Bronchial epithelial cell (primary cell): Measurements from ENCODE around the gene TMPRSS15. TPM values are rescaled to one million over a fixed set of nuclear protein-coding genes. Genes with fewer than 3 reads are reported as not detected.
"Not testable (repeated sequence)": the region's sequence is repeated elsewhere in the genome, so short reads cannot be mapped to it uniquely, and the experiment has no call there.

ENCODE experiments used
- DNase-seq: peaks from one replicate; pipeline ENCODE4 v3.0.0-alpha.2; 2010; ENCODE audit warnings: low read depth
- FAIRE-seq: peaks from 2 replicates; lab custom pipeline; 2011; peaks lifted over from hg19 to GRCh38; lab: Jason Lieb, UNC
- H3K27me3 ChIP-seq: 2 replicates; pipeline ENCODE4 v1.5.1; 2011; ENCODE audit warnings: low read length; ENCODE audit not compliant: control insufficient read depth, insufficient read depth
- H3K36me3 ChIP-seq: 2 replicates; pipeline ENCODE4 v1.5.1; 2011; ENCODE audit warnings: low read length; ENCODE audit not compliant: control insufficient read depth, insufficient read depth
- H3K4me3 ChIP-seq: 2 replicates; pipeline ENCODE4 v1.5.1; 2011; ENCODE audit warnings: mild to moderate bottlenecking, low read depth, low read length, control low read depth
- total RNA-seq: library from RNA; depleted of rRNA; stranded (reverse); fragments of >200 nt; gene quantifications from 2 replicates; pipeline ENCODE4 v1.2.1, GENCODE V29; 2014
- TF ChIP-seq, protein P1 (sequence below): IDR thresholded peaks from 2 replicates; pipeline ENCODE4 v1.5.1; 2011; ENCODE audit warnings: mild to moderate bottlenecking, moderate library complexity, low read length, control low read depth, inconsistent platforms; ENCODE audit not compliant: insufficient read depth, severe bottlenecking

Gene TMPRSS15
- total RNA-seq, 1 donor from 2014 or later, result not detected

DNA sequence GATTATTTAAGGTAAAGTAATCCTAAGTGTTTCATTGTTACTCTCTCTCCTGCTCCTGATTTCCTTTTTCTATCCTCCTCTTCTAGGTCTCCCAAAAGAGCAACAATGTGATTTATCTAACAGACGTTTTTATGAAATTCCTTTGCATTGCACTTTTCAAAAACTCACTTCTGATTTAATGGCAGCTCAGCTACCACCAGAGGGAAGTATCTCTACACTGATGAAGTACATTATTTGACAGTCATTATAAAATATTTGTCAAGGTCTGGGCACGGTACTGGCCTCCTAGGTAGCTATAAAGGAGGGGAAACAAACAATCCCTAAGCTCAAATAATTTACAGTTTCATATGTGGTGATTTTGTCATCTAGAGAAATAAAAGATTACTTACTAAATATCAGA, 15.6 kb downstream of the TMPRSS15 start:
- Histone ChIP-seq H3K36me3 (no peaks in the 10 kb centered on the region), H3K27me3 (no peaks in the 10 kb centered on the region), H3K4me3 (no peak overlapping the region)
- FAIRE-seq, result no peak
- no peak for DNase-seq
- TF ChIP-seq, protein P1, sequence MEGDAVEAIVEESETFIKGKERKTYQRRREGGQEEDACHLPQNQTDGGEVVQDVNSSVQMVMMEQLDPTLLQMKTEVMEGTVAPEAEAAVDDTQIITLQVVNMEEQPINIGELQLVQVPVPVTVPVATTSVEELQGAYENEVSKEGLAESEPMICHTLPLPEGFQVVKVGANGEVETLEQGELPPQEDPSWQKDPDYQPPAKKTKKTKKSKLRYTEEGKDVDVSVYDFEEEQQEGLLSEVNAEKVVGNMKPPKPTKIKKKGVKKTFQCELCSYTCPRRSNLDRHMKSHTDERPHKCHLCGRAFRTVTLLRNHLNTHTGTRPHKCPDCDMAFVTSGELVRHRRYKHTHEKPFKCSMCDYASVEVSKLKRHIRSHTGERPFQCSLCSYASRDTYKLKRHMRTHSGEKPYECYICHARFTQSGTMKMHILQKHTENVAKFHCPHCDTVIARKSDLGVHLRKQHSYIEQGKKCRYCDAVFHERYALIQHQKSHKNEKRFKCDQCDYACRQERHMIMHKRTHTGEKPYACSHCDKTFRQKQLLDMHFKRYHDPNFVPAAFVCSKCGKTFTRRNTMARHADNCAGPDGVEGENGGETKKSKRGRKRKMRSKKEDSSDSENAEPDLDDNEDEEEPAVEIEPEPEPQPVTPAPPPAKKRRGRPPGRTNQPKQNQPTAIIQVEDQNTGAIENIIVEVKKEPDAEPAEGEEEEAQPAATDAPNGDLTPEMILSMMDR, result no peak

DNA sequence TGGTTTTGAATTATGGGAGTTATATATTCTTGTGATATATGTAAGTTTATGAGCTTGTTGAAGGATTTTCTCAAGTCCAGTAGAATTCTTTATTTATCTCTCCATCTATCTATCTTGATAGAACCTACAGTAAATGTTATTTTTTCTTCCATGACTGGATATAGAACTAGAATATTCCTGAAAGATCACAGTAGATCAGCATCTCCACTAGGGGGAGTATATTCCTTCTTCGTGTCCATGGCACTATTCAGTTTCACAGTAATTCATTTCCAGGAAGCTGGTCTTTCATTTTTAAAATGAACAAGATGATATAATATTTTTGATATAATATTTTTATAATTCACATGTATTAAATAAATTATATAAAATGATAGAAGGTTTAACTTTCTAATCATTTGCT, 18.8 kb downstream of the TMPRSS15 start:
- TF ChIP-seq, protein P1, result no peak
- no peaks in the 10 kb centered on the region for H3K27me3 ChIP-seq
- H3K4me3 ChIP-seq, result no peak overlapping the region
- DNase-seq, result peak; percentile 3
- no peaks in the 10 kb centered on the region for H3K36me3 ChIP-seq
- no peak for FAIRE-seq

DNA sequence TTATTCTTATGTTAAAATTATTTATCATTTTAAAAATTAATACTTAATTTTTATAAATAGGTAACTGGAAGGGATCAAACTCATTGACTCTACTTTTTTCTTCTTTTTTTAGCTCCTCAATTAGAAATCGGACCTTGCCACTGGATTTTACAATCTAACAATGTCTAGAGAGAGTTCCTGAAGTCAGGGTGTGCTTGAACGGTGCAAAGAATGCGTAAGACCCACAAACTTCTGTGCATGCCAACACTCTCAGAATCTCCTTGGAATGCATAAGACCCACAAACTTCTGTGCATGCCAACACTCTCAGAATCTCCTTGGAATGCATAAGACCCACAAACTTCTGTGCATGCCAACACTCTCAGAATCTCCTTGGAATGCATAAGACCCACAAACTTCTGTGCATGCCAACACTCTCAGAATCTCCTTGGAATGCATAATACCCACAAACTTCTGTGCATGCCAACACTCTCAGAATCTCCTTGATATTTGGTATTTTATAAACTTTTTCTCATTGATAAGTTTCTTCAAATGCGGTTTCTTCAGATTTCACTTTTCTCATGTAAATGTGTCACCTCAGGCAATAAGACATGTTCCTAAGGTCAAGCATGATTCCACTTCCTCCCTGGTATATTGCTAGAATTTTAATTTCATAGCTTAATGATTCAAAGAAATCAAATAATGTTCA, 20.5 kb downstream of the TMPRSS15 start:
- not testable (repeated sequence) for DNase-seq, H3K36me3 ChIP-seq, H3K27me3 ChIP-seq, H3K4me3 ChIP-seq, FAIRE-seq

DNA sequence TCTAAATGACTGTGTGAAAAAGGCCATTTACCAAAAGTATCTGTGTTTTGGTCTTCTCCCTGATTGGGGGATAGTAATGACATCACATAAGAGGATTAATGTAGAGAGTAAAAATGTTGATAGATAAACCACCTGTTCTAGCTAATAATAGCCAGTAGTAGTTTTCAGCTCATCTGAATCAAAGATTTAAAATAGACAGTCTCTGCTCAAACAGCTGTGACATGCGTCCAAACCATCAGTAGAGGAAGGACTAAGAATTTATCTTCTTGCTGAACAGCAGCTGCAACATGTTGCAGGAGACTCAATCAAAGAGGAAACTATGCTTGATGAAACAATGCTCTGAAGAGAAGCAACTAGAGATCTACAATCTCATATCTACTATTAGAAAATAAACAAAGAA, 21.4 kb downstream of the TMPRSS15 start:
- DNase-seq (no peak), FAIRE-seq (no peak)
- Histone ChIP-seq H3K36me3 (no peaks in the 10 kb centered on the region), H3K27me3 (no peaks in the 10 kb centered on the region), H3K4me3 (no peak overlapping the region)
- TF ChIP-seq, protein P1, result no peak

DNA sequence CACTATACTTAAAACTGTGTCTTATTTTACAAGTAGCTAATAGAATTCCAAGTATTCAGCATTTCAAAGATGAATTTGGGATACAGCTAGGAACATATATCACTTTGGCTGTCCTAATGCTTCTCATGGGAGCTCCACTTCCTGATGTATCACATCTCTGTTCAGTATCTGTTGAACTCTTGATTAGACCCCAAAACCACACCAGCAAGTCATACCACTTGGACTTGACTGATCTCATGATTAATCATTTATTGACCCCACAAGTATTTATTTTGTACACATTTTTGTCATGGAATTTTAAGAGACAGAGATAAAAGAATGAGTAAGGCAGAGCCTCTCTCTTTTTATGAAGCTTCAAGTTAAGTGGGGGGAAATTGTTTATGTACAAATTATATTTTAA, 30.0 kb downstream of the TMPRSS15 start:
- Histone ChIP-seq H3K36me3 (no peaks in the 10 kb centered on the region), H3K27me3 (no peaks in the 10 kb centered on the region), H3K4me3 (no peak overlapping the region)
- no peak for DNase-seq
- TF ChIP-seq, protein P1, result no peak
- FAIRE-seq, result no peak

DNA sequence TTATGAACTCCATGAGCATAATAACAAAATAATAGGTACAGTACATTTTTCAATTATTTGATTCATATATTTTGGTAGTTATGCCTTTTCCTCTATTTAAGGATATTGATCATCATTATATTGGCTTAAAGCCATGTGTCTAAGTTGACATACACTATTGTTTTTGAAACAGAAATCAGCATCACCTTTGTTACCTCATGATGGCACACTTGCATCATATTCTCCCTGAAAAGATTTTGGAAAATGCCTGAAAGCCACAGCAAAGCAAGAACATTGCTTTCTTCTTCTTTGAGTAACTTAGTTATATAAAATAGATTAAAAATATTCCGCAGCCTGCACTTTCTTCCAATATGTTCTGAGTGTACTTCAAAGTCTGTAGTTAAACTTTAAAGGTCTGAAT, 33.3 kb downstream of the TMPRSS15 start:
- TF ChIP-seq, protein P1, result no peak
- H3K4me3 ChIP-seq, result no peak overlapping the region
- FAIRE-seq, result no peak

More for the DNA sequence above, 33.3 kb downstream of the TMPRSS15 start:
- Histone ChIP-seq H3K36me3 (no peaks in the 10 kb centered on the region), H3K27me3 (no peaks in the 10 kb centered on the region)
- DNase-seq, result no peak
